CD4-positive, alpha-beta memory T cell (primary cell): ENCODE measurements around the gene CHMP4B. TPM values are rescaled to one million over a fixed set of nuclear protein-coding genes. Genes with fewer than 3 reads are reported as not detected.
A peak's percentile ranks its signal among the peaks of the same experiment; 100 is the strongest.

ENCODE experiments used
- CTCF ChIA-PET: fragments of 350-600 bp; sonication (Branson Sonifier 250); formaldehyde crosslinking; loops from one replicate; lab custom pipeline; 2021; ENCODE audit warnings: inconsistent platforms; ENCODE audit not compliant: partially characterized antibody; lab: Charles Lee
- POLR2A ChIA-PET: fragments of 350-600 bp; sonication (Branson Sonifier 250); formaldehyde crosslinking; loops from one replicate; lab custom pipeline; 2021; ENCODE audit not compliant: partially characterized antibody; lab: Charles Lee
- DNase-seq, 5 donors: peaks; one replicate each; pipeline versions ENCODE4 v3.0.0 to v3.0.0-alpha.2; 2020 to 2022; ENCODE audit warnings: mixed read lengths in 1 of 5
- H3K27ac ChIP-seq: one replicate; pipeline ENCODE4 v1.7.0; 2013; ENCODE audit warnings: low read depth, low read length
- H3K27me3 ChIP-seq: 2 replicates; pipeline ENCODE4 v1.7.0; 2013; ENCODE audit warnings: mild to moderate bottlenecking, low read length, moderate library complexity; ENCODE audit not compliant: insufficient read depth
- H3K36me3 ChIP-seq: 2 replicates; pipeline ENCODE4 v1.7.0; 2013; ENCODE audit warnings: mild to moderate bottlenecking, low read length, moderate library complexity; ENCODE audit not compliant: insufficient read depth
- H3K4me1 ChIP-seq: 2 replicates; pipeline ENCODE4 v1.7.0; 2013; ENCODE audit warnings: mild to moderate bottlenecking, low read length, moderate library complexity; ENCODE audit not compliant: insufficient read depth
- H3K4me3 ChIP-seq, 2 donors: one replicate each; pipeline ENCODE4 v1.7.0; 2013; ENCODE audit warnings: low read length in 2 of 2, mild to moderate bottlenecking in 1 of 2
- H3K9me3 ChIP-seq, 2 donors: one replicate each; pipeline ENCODE4 v1.7.0; 2013; ENCODE audit warnings: low read length in 2 of 2, control low read depth in 1 of 2; ENCODE audit not compliant: control insufficient read depth in 1 of 2
- H3K27ac Mint-ChIP-seq, 7 donors: one replicate each; pipeline ENCODE4 v1.8.0; 2020 to 2021; ENCODE audit warnings: mixed read lengths in 7 of 7, mild to moderate bottlenecking in 6 of 7, inconsistent platforms in 3 of 7, moderate library complexity in 3 of 7
- H3K27me3 Mint-ChIP-seq, 2 donors: one replicate each; pipeline ENCODE4 v1.8.0; 2020 to 2021; ENCODE audit warnings: mixed read lengths in 2 of 2
- H3K36me3 Mint-ChIP-seq, 2 donors: one replicate each; pipeline ENCODE4 v1.8.0; 2020 to 2021; ENCODE audit warnings: mixed read lengths in 2 of 2, inconsistent platforms in 1 of 2, mild to moderate bottlenecking in 1 of 2
- H3K4me1 Mint-ChIP-seq, 4 donors: one replicate each; pipeline ENCODE4 v1.8.0; 2020 to 2021; ENCODE audit warnings: mixed read lengths in 4 of 4, mild to moderate bottlenecking in 1 of 4
- H3K4me3 Mint-ChIP-seq, 8 donors: one replicate each; pipeline ENCODE4 v1.8.0; 2020 to 2021; ENCODE audit warnings: mixed read lengths in 8 of 8, mild to moderate bottlenecking in 7 of 8, moderate library complexity in 6 of 8, inconsistent platforms in 3 of 8
- H3K9me3 Mint-ChIP-seq, 8 donors: one replicate each; pipeline ENCODE4 v1.8.0; 2020 to 2021; ENCODE audit warnings: mixed read lengths in 8 of 8, mild to moderate bottlenecking in 5 of 8, inconsistent platforms in 3 of 8, moderate library complexity in 1 of 8
- intact Hi-C: fragments of 100-400 bp; cut with micrococcal nuclease; formaldehyde crosslinking; loops from one replicate; pipeline ENCODE4 v1.15.1; 2023
- polyA plus RNA-seq, 2 donors: library from polyadenylated mRNA; unstranded; fragments of 300-500 nt; fragmentation: Illumina TruSeq; gene quantifications; one replicate each; pipeline ENCODE4 v1.2.3, GENCODE V29; 2021
- total RNA-seq, 2 experiments: library from RNA; stranded (reverse); gene quantifications; one replicate each; pipeline ENCODE4 v1.2.3, GENCODE V29; 2021

Gene CHMP4B
- total and polyA plus RNA-seq, 4 experiments from 2014 or later, result 1.2 to 54.0 (median 29.1) TPM

DNA sequence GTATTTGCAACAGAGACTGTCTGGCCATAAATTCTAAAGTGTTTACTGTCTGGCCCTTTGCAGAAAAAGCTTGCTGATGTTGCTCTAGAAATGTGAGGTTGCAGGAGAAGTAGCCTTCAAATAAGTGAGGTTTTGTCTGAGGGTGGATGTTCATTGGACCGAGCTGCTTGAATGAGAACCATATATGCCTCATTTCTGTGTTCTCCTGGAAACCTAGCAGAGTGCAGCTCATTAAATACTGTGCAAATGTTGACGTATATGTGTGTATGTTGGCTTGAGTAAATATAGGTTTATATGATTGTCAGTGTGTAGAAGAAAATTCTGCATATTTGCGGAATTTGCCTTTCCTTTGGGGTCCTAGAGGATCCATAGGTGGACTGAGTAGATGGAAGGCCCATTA lies 39.0 kb downstream of the CHMP4B start:
- peaks cover 44% of the 10 kb centered on the region for H3K36me3 ChIP-seq
- ChIA-PET POLR2A (interaction anchor here (1.3 to 1.5 kb wide), 2 partner anchors 9 to 39 kb away, joined by 5 to 6 read pairs; partner anchors contain the start of gene CHMP4B), CTCF (interaction anchor here (1.5 kb wide), 1 partner anchor 34 kb away, joined by 3 read pairs; no protein-coding TSS in a partner anchor)
- no peaks in the 10 kb centered on the region for H3K9me3 ChIP-seq
- Mint-ChIP-seq H3K4me1 (peaks cover 41 to 69% (median 55%) of the 10 kb centered on the region in 4 donors), H3K36me3 (peaks cover 30 to 67% of the 10 kb centered on the region in 2 donors), H3K9me3 (no peaks in the 10 kb centered on the region), H3K4me3 (no peak overlapping the region), H3K27me3 (no peaks in the 10 kb centered on the region), H3K27ac (peak overlapping the region in 3 of 7 donors; percentile 36 to 67 (median 57))
- intact Hi-C loops, result no loop called here
- peaks cover 32% of the 10 kb centered on the region for H3K4me1 ChIP-seq
- no peaks in the 10 kb centered on the region for H3K27me3 ChIP-seq
- H3K27ac ChIP-seq, result no peak overlapping the region
- H3K4me3 ChIP-seq, result no peak overlapping the region
- no peak for DNase-seq

GRCh38 chr20:33851842-33852466 lies 40.8 kb downstream of the CHMP4B start:
- no peaks in the 10 kb centered on the region for H3K27me3 ChIP-seq
- intact Hi-C loops, result no loop called here
- POLR2A ChIA-PET, result interaction anchor here (0.7 to 0.9 kb wide), 2 partner anchors 9 to 1392 kb away, joined by 3 read pairs; no protein-coding TSS in a partner anchor
- CTCF ChIA-PET, result interaction anchor here (0.7 to 1.7 kb wide), 5 partner anchors 10 to 216 kb away, joined by 3 to 5 read pairs (median 4); no protein-coding TSS in a partner anchor
- H3K4me1 Mint-ChIP-seq, result peaks cover 26 to 54% (median 40%) of the 10 kb centered on the region in 4 donors
- no peak for DNase-seq
- H3K4me3 Mint-ChIP-seq, result peak overlapping the region in 1 of 8 donors; percentile 34
- H3K27ac ChIP-seq, result no peak overlapping the region
- H3K9me3 Mint-ChIP-seq, result no peaks in the 10 kb centered on the region
- no peaks in the 10 kb centered on the region for H3K27me3 Mint-ChIP-seq
- H3K4me1 ChIP-seq, result peaks cover 18% of the 10 kb centered on the region
- H3K36me3 Mint-ChIP-seq, result peaks cover 35 to 76% of the 10 kb centered on the region in 2 donors
- no peak overlapping the region for H3K4me3 ChIP-seq
- H3K36me3 ChIP-seq, result peaks cover 49% of the 10 kb centered on the region
- H3K9me3 ChIP-seq, result no peaks in the 10 kb centered on the region
- peak overlapping the region in 3 of 7 donors; percentile 10 to 70 (median 51) for H3K27ac Mint-ChIP-seq

DNA sequence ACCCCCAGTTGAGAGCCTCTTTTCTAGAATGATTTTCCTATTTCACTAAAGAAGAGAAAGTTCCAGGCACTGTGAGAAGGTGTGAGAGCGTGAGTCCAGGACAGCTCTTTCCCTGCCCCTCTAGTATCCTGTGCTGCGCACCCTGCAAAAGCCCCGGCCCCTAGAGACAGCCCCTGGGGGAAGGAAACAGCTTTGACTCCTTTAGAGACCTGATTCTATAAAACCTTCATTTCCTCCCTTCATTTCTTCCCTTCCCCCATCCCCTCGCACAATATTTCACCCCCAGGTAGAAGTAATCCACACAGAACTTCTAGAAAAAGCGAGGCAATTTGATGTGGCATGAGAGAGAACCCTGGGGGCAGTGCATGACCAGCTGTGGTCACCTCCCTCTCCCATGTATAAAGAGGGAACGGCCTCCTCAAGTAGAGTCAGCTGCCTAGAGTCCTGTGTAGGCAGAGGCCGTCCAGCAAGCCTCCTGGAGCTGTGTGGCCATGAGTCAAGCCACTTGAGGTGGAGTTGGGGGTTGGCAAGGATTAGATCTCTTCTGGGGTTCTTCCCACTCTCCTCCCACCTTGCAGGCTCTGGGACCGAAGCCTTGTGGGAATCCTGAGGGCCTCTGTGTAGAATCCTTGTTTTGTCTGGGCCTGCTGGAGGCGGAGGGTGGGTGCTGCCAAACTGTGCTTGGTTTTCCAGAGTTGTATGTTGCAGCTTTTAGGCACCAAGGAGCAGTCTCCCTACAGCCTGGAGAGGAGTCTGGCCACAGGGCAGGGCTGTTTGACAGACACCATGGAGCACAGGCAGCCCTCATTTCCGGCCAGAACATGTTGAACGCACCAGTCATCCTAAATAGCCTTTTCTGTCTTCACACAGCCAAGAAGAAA lies 41.7 kb downstream of the CHMP4B start:
- ChIA-PET POLR2A (interaction anchor here (0.9 to 1.2 kb wide), 2 partner anchors 10 to 42 kb away, joined by 3 to 4 read pairs; partner anchors contain the start of gene CHMP4B), CTCF (interaction anchor here (1.3 to 1.7 kb wide), 3 partner anchors 10 to 133 kb away, joined by 3 to 5 read pairs (median 4); no protein-coding TSS in a partner anchor)
- Histone ChIP-seq H3K4me1 (peaks cover 17% of the 10 kb centered on the region), H3K4me3 (no peak overlapping the region), H3K27ac (no peak overlapping the region), H3K27me3 (no peaks in the 10 kb centered on the region), H3K9me3 (no peaks in the 10 kb centered on the region), H3K36me3 (peaks cover 49% of the 10 kb centered on the region)
- peak overlapping the region in 7 of 8 donors; percentile 16 to 67 (median 33) for H3K4me3 Mint-ChIP-seq
- no peak for DNase-seq
- peak overlapping the region; percentile 63 to 90 (median 75) for H3K27ac Mint-ChIP-seq
- peaks cover 35 to 77% of the 10 kb centered on the region in 2 donors for H3K36me3 Mint-ChIP-seq
- intact Hi-C loops, result no loop called here
- no peaks in the 10 kb centered on the region for H3K27me3 Mint-ChIP-seq
- no peaks in the 10 kb centered on the region for H3K9me3 Mint-ChIP-seq
- H3K4me1 Mint-ChIP-seq, result peaks cover 22 to 53% (median 36%) of the 10 kb centered on the region in 4 donors

DNA sequence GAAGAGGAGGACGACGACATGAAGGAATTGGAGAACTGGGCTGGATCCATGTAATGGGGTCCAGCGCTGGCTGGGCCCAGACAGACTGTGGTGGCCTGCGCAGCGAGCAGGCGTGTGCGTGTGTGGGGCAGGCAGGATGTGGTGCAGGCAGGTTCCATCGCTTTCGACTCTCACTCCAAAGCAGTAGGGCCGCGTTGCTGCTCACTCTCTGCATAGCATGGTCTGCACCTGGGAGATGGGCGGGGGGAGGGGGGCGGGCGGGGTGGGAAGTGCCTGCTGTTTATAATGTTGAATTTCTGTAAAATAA lies 42.3 kb downstream of the CHMP4B start:
- peaks cover 37 to 75% of the 10 kb centered on the region in 2 donors for H3K36me3 Mint-ChIP-seq
- CTCF ChIA-PET, result interaction anchor here (1.2 to 1.4 kb wide), 3 partner anchors 39 to 132 kb away, joined by 3 to 5 read pairs (median 3); no protein-coding TSS in a partner anchor
- peaks cover 23 to 55% (median 40%) of the 10 kb centered on the region in 4 donors for H3K4me1 Mint-ChIP-seq
- POLR2A ChIA-PET, result interaction anchor here (1.2 kb wide), 1 partner anchor 42 kb away, joined by 4 read pairs; the partner anchor contains the start of gene CHMP4B
- Histone ChIP-seq H3K27ac (no peak overlapping the region), H3K36me3 (peaks cover 49% of the 10 kb centered on the region), H3K4me3 (no peak overlapping the region), H3K4me1 (peaks cover 23% of the 10 kb centered on the region), H3K27me3 (no peaks in the 10 kb centered on the region), H3K9me3 (no peaks in the 10 kb centered on the region)
- no peaks in the 10 kb centered on the region for H3K27me3 Mint-ChIP-seq
- DNase-seq, result peak in 4 of 5 donors; percentile 17 to 34 (median 20)
- intact Hi-C loops, result no loop called here
- peak overlapping the region in 6 of 8 donors; percentile 16 to 67 (median 32) for H3K4me3 Mint-ChIP-seq
- no peaks in the 10 kb centered on the region for H3K9me3 Mint-ChIP-seq
- H3K27ac Mint-ChIP-seq, result peak overlapping the region; percentile 61 to 90 (median 75)

GRCh38 chr20:33857722-33858563 lies 46.8 kb downstream of the CHMP4B start:
- no peak overlapping the region for H3K4me3 ChIP-seq
- peaks cover 21 to 50% (median 38%) of the 10 kb centered on the region in 4 donors for H3K4me1 Mint-ChIP-seq
- POLR2A ChIA-PET, result interaction anchor here (0.6 to 2.4 kb wide), 9 partner anchors 9 to 135 kb away, joined by 3 to 30 read pairs (median 3); partner anchors contain the start of genes CHMP4B, RALY and ZNF341
- CTCF ChIA-PET, result interaction anchor here (0.6 to 4.0 kb wide), 7 partner anchors 11 to 255 kb away, joined by 3 to 21 read pairs (median 4); no protein-coding TSS in a partner anchor
- no peak for DNase-seq
- peaks cover 43% of the 10 kb centered on the region for H3K4me1 ChIP-seq
- no peak overlapping the region for H3K27ac ChIP-seq
- no peaks in the 10 kb centered on the region for H3K9me3 Mint-ChIP-seq
- H3K9me3 ChIP-seq, result no peaks in the 10 kb centered on the region
- H3K36me3 Mint-ChIP-seq, result peaks cover 21 to 36% of the 10 kb centered on the region in 2 donors
- peaks cover 23% of the 10 kb centered on the region for H3K36me3 ChIP-seq
- H3K27me3 Mint-ChIP-seq, result no peaks in the 10 kb centered on the region
- H3K27me3 ChIP-seq, result no peaks in the 10 kb centered on the region
- H3K27ac Mint-ChIP-seq, result peak overlapping the region; percentile 43 to 93 (median 85)
- peak overlapping the region in 1 of 8 donors; percentile 65 for H3K4me3 Mint-ChIP-seq
- intact Hi-C loops, result loop anchor here (2.0 kb wide), 1 partner anchor 211 kb away; no protein-coding TSS in a partner anchor

DNA sequence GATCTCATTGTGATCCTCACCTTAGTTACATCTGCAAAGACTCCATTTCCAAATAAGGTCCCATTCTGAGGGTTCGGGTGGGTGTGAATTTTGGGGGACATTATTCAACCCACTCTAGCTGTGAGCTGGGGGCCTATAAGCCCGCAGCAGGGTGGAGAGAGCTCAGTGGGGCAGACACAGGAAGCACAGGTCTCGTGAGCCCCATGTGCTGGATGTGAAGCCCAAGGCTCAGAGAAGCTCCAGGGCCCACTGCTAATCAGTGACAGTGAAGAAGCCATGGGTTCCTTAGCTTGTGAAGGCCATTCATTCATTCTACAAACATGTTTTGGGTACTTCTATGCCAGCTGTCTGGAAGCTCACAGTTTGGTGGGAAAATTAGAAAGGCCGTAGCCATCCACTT lies 47.5 kb downstream of the CHMP4B start:
- no peak for DNase-seq
- peaks cover 17 to 30% of the 10 kb centered on the region in 2 donors for H3K36me3 Mint-ChIP-seq
- H3K9me3 Mint-ChIP-seq, result no peaks in the 10 kb centered on the region
- no peaks in the 10 kb centered on the region for H3K9me3 ChIP-seq
- H3K4me3 Mint-ChIP-seq, result peak overlapping the region in 5 of 8 donors; percentile 72 to 83 (median 79)
- peaks cover 41% of the 10 kb centered on the region for H3K4me1 ChIP-seq
- H3K27me3 ChIP-seq, result no peaks in the 10 kb centered on the region
- H3K27me3 Mint-ChIP-seq, result no peaks in the 10 kb centered on the region
- CTCF ChIA-PET, result interaction anchor here (0.6 to 4.0 kb wide), 9 partner anchors 12 to 401 kb away, joined by 3 to 21 read pairs (median 4); no protein-coding TSS in a partner anchor
- H3K27ac ChIP-seq, result peak overlapping the region; percentile 29
- peaks cover 19% of the 10 kb centered on the region for H3K36me3 ChIP-seq
- H3K27ac Mint-ChIP-seq, result peak overlapping the region; percentile 80 to 95 (median 92)
- H3K4me3 ChIP-seq, result no peak overlapping the region
- H3K4me1 Mint-ChIP-seq, result peaks cover 17 to 43% (median 32%) of the 10 kb centered on the region in 4 donors
- intact Hi-C loops, result loop anchor here (1.0 to 2.0 kb wide), 2 partner anchors 47 to 210 kb away; partner anchors contain the start of gene CHMP4B
- POLR2A ChIA-PET, result interaction anchor here (0.6 to 2.4 kb wide), 13 partner anchors 8 to 171 kb away, joined by 3 to 30 read pairs (median 3); partner anchors contain the start of genes CHMP4B, RALY and ZNF341
